Epithelial cell of proximal tubule (primary cell): ENCODE data around the gene TEAD1. TPM values are rescaled to one million over a fixed set of nuclear protein-coding genes. Genes with fewer than 3 reads are reported as not detected.

Experiments
- DNase-seq: peaks from one replicate; pipeline ENCODE4 v3.0.0-alpha.2; 2011; ENCODE audit warnings: low read depth
- H3K4me3 ChIP-seq: 2 replicates; pipeline ENCODE4 v1.5.1; 2011; ENCODE audit warnings: low read depth, mild to moderate bottlenecking, low read length
- total RNA-seq: library from RNA; depleted of rRNA; stranded (reverse); fragments of >200 nt; gene quantifications from 2 replicates; pipeline ENCODE4 v1.2.3, GENCODE V29; 2015
- TF ChIP-seq, protein P1 (sequence below): conservative IDR thresholded peaks from 2 replicates; pipeline ENCODE4 v1.5.1; 2012; ENCODE audit warnings: low read depth, mild to moderate bottlenecking, low read length

TEAD1 gene
- total RNA-seq, 1 donor from 2014 or later, result 61.9 TPM

DNA sequence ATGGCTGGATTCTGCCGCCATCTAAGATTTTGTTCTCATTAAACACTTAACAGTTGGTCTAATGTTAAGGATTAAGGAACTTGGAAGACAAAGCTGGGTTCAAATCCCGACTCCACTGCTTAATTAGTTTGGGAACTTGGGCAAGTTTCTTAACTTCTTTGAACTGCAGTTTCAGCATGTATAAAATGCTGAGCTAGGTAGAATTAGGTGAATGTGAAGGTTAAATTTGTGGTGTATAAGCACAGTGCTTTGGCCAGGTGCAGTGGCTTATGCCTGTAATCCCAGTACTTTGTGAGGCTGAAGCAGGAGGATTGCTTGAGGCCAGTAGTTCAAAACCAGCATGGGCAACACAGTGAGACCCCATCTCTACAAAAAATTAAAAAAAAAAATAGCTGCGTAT lies 174.2 kb downstream of the TEAD1 start:
- no peak for DNase-seq
- H3K4me3 ChIP-seq, result no peak overlapping the region
- TF ChIP-seq, protein P1, sequence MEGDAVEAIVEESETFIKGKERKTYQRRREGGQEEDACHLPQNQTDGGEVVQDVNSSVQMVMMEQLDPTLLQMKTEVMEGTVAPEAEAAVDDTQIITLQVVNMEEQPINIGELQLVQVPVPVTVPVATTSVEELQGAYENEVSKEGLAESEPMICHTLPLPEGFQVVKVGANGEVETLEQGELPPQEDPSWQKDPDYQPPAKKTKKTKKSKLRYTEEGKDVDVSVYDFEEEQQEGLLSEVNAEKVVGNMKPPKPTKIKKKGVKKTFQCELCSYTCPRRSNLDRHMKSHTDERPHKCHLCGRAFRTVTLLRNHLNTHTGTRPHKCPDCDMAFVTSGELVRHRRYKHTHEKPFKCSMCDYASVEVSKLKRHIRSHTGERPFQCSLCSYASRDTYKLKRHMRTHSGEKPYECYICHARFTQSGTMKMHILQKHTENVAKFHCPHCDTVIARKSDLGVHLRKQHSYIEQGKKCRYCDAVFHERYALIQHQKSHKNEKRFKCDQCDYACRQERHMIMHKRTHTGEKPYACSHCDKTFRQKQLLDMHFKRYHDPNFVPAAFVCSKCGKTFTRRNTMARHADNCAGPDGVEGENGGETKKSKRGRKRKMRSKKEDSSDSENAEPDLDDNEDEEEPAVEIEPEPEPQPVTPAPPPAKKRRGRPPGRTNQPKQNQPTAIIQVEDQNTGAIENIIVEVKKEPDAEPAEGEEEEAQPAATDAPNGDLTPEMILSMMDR, result no peak

DNA sequence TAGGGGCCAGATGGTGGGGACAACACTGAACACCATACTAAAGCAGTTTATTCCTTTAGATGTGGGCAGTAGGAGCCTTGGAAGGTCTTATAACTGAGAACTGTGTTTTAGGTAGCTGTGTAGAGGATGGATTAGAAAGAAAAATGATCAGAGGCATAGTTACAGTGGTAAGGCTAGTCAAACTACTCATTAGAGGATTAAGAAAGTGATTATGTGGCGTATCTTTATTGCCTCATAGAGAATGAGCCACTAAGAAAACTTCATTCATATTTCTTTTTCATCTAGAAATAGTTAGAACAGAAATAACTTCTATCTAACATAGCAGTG lies 179.1 kb downstream of the TEAD1 start:
- DNase-seq, result no peak
- H3K4me3 ChIP-seq, result no peak overlapping the region
- TF ChIP-seq, protein P1, result no peak

DNA sequence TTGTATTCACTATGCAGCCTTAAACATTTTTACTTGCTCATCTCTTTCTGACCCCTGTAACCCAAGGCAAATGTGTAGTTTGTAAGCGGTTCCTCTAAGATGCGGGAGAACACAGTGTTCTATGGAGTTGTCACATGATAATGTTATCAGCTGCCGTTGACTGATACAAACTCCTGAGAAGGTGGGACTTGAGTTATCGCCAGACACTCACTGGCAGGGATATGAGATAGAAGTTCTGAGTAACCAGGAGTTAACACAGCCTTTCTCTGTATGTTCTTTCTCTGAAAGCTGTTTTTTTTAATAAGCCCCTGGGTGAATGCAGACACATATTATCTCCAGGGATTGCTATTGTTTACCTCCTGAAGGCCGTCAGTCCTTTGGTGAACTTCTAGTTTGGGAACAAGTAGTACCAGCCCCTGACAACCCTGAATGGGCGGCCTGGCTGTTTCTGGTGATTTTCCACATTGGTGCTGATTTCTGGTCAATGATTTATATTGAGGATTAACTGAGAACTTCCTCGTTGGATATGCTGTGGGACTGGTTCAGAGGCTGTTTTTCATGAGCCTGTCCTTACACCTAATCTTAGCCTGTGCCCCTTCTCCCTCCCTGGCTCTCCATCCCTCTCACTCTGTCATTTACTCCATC lies 179.6 kb downstream of the TEAD1 start:
- no peak for DNase-seq
- peak overlapping the region; percentile 1 for H3K4me3 ChIP-seq
- TF ChIP-seq, protein P1, result no peak

DNA sequence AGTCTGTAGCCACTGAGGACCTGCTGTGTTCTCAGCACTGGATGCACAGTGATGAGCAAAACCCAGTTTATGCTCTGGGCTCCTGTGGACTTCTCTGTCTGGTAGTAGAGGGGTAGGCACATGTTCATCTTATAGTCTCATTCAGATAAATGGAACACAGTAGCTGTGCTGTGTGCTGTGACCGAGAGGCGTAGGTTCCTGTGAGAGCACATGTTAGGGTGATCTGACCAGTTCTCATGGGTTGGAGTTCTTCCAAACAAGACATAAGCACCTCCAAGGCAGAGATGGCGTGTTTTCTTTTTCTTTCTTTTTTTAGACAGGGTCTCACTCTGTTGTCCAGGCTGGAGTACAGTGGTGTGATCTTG lies 180.1 kb downstream of the TEAD1 start:
- DNase-seq, result no peak

DNA sequence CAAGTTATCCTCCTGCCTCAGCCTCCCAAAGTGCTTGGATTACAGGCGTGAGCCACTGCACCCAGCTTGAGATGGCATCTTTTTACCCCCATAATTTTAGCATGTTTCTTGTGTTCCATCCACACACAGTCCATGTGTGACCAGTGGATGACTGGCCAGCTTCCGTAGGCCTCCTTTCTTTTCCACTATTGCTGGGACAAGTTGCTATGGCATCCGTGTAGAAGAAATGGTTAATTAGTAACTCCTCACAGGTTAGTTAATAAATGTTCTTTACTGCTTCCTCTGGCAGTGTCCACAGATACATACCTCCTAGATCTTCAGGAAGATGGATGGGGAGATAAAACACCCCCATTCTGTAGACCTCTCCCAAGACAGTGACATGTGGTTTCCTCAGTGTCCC lies 180.6 kb downstream of the TEAD1 start:
- no peak overlapping the region for H3K4me3 ChIP-seq
- peak; percentile 81 for DNase-seq
- TF ChIP-seq, protein P1, result no peak

More for the DNA sequence above, 180.1 kb downstream of the TEAD1 start:
- no peak overlapping the region for H3K4me3 ChIP-seq
- TF ChIP-seq, protein P1, result no peak

DNA sequence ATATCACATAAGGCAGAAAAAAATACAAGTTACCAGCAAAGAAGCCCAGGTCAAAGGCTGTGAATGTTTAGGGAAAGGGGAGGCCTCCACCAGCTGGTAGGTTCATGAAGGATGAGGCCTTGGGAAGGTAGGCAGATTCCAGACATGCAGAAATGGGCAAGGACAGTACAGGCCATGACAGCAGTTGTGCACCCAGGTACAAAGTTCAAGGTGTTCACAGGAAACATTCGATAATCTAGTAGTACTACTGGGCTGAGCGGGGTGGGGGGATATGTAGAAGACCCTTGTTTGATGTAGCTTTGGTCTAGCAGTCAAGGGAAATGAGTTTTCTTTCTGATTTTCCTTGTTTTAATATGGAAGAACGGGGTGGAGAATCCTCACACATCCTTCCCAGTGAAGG lies 182.1 kb downstream of the TEAD1 start:
- no peak overlapping the region for H3K4me3 ChIP-seq
- DNase-seq, result no peak
- TF ChIP-seq, protein P1, result no peak

DNA sequence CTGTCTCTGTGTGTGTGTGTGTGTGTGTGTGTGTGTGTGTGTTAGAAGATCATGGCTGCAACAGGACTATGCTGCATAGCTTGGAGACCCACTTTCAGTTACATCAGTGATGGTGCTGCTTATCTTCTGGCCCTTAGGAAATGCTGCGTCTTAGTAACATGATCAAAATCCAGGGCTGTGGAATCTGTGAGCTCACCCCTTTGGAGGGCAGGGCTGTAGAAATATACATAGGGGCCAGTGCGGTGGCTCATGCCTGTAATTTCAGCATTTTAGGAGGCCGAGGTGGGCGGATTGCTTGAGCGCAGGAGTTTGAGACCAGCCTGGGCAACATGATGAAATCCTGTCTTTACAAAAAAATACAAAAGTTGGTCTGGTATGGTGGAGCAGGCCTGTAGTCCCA lies 183.4 kb downstream of the TEAD1 start:
- no peak overlapping the region for H3K4me3 ChIP-seq
- DNase-seq, result no peak
- TF ChIP-seq, protein P1, result no peak
